HG03066 (cell line): ENCODE results near the gene E4F1.
"Not testable (repeated sequence)": the region's sequence is repeated elsewhere in the genome, so short reads cannot be mapped to it uniquely, and the experiment has no call there.

ENCODE experiments used
- ATAC-seq: cut with Tn5 transposase; IDR thresholded peaks from one replicate; pipeline ENCODE4 v1.9.1; 2021; ENCODE audit warnings: low read depth; ENCODE audit not compliant: unreplicated experiment

Gene E4F1

DNA sequence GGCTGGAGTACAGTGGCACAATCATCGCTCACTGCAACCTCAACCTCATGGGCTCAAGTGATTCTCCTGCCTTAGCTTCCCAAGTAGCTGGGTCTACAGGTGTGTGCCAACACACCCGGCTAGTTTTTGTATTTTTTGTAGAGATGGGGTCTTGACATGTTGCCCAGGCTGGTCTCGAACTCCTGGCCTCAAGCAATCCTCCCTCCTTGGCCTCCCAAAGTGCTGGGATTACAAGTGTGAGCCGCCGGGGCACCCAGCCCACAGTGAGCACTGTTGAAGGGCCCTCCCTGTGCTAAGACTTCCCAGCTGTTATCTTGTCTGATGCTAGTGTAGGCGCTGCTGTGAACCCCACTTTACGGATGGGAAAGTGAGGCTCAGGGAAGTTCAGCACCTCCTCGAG is 35.0 kb upstream of the E4F1 start:
- ATAC-seq, result no peak

DNA sequence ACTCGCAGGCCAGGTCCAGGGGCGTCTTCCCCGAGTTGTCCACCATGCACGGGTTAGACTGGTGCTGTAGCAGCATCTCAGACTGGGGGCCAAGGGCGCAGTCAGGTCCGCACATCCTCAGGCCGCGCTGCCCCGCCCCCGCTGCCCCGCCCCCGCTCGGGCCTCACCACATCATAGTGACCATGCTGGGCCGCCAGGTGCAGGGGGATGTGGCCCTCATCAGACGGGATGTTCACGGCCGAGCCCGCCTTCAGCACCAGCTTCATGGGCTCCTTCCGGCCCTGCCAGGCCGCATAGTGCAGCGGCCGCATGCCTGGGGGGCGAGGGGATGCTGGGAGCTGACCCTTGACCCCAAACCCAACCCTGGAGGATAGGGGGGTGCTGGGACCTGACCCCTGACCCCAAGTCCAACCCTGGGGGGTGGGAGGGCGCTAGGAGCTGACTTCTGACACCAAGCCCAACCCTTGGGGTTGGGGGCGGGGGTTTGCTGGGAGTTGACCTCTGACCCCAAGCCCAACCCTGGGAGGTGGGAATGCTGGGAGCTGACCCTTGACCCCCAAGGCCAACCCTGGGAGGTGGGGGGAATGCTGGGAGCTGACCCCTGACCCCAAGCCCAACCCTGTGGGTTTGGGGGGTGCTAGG is 34.0 kb upstream of the E4F1 start:
- ATAC-seq, result no peak

DNA sequence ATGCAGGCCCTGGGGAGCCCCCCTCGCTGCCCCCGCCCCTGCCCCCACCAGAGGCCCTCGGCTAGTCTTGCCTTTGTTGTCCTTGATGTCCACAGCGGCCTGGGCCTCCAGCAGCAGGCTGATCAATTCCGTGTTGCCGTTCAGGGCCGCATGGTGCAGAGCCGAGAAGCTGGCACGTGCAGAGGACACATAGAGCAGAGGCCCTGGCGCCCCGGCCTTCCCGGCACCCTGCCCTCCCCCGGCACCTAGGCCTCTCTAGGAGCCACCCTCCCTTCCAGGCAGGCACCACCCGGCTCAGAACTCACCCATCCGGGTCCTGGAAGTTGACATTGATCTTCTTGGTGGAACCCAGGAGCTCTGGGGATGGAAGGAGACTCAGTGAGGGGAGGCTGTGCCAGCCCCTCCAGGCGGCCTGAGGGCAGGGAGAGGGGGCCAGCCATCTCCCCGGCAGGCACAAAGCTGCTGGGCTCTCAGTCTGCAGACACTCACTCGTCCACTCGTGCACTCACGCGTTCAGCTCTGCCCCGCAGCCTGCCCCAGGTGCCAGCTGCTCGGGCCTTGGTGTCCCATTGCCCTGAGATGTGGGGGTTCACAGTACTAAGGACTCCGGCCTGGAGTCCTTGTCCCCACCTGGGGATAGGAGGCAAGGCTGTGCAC is 33.3 kb upstream of the E4F1 start:
- no peak for ATAC-seq

GRCh38 chr16:2190659-2191445 is 32.5 kb upstream of the E4F1 start:
- no peak for ATAC-seq

GRCh38 chr16:2191446-2191706 is 32.0 kb upstream of the E4F1 start:
- ATAC-seq, result no peak

- ATAC-seq, result no peak
Observed at GRCh38 chr16:2194166-2194834, 29.1 kb upstream of the E4F1 start.

- no peak for ATAC-seq
Observed at GRCh38 chr16:2194852-2195321, 28.5 kb upstream of the E4F1 start.

DNA sequence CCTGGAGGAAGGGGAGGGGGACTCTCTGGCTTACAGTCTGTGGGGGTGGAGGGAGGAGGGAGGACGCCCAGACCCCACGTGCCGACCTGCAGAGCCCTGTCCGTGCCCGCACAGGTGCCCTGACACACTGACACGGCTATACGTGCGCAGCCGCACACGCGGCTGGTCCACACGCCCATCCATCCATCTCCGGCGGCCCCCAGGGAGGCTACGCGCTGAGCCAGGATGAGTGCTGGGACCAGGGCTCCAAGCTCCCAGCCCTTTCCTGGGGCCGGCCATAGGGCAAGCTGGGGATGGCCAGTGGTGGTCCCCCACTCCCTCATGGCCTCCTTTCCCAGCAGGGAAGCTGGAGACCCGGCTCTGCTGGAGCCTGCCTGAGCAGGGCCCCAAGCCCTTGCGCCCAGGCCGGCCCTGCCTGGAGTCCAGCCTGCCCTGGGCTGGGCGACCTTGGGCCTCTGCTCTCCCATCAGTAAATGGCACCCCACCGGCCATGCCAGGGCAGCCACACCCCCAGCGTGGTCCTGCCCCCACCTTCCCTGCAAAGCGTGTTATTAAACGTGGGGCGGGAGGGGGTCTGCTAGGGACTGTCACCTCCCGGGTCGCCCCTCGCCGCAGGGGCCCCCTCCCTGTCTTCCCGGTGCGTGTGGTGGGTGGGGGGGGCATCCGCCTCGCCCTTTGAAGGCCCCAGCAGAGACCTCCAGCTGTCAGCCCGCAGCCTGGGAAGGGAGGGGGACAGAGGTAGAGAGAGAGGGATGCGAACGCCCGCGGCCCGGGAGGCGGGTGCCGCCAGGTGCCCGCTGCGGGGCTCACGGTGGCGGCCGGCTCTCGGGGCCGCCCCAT is 27.8 kb upstream of the E4F1 start:
- ATAC-seq, result no peak

GRCh38 chr16:2196162-2196980 is 27.0 kb upstream of the E4F1 start, which contains the start of gene CASKIN1:
CASKIN1 (minus strand) TSS chr16:2196605; CDS start chr16:2196432, 173 bp downstream.
- no peak for ATAC-seq

GRCh38 chr16:2196981-2197511 is 26.3 kb upstream of the E4F1 start:
- no peak for ATAC-seq

DNA sequence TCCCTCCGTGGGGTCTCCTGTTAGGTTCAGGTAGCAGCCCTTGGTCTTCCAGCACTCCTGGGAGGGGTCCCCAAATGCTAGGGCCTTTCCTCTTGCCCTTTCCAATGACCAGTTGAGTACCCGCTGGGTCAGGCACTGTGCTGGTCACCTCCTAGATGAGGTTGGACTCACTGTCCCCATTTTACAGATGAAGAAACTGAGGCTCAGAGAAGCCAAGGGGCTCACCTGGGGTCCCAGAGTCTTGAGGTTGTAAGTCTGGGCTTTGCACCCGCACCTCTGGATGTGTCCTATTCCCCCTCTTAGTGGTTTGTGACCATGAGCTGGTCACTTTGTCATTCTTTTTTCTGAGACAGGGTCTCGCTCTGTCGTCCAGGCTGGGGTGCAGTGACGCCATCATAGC is 25.6 kb upstream of the E4F1 start:
- no peak for ATAC-seq

- no peak for ATAC-seq
Observed at GRCh38 chr16:2198283-2198682, 25.1 kb upstream of the E4F1 start.

GRCh38 chr16:2199095-2199494 is 24.3 kb upstream of the E4F1 start:
- ATAC-seq, result no peak

DNA sequence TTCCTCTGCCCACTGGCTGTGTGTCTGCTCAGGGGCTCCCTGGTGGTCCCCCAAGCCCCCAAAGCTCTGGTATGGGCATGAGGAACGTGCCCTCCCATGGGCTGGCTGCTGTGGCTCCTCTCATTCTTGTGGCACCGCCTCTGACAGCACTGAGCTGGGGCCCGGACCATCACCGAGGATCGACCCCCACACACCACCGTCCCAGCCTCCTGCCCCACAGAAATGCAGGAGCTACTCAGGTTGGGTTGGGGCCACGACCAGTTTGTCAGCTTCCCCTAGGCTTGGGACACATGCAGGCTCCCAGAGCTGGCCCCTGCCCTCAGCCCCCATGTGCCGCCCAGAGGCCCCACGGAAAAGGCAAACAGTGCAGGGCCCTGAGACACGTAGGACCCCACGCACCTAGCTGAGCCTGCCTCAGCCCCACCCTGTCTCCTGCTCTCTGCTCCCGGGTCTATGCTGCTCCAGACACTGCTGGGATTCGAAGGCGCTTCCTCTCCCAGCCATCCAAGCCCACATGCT is 23.7 kb upstream of the E4F1 start:
- no peak for ATAC-seq

DNA sequence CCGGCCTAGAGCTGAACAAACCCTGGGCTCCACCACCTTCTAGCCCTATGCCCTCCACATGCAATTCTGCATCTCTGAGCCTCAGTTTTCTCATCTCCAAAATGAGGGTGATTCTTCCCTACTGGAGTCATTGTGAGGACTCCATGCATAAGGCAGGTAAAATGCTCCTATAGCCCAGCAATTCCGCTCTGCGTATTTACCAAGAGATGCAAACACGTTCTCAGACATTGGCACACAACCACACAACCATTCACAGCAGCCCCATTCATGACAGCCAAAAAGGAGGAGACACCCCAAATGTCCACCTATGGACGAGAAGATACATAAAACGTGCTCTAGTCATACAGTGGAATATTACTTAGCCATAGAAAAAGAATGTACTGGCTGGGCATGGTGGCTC is 23.1 kb upstream of the E4F1 start:
- no peak for ATAC-seq

DNA sequence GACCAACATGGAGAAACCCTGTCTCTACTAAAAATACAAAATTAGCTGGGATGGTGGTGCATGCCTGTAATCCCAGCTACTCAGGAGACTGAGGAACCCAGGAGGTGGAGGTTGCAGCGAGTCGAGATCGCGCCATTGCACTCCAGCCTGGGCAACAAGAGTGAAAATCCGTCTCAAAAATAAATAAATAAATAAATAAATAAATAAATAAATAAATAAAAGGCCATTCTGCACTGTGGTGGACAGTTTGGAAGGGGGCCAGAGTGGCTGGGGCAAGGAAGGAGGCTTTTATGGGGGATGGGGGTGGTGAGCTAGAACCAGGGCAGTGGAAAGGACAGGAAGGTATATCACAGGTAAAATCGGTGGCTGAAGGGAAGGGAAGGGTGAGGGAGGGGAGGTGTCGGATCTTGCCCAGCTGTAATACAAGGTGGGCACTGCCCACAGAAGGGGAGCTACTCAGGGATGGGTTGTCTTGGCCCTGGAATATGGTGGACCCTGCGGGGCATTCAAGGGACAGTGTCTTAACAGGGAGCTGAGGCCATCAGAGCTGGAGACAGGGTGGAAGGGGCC is 20.2 kb upstream of the E4F1 start:
- ATAC-seq, result not testable (repeated sequence)

GRCh38 chr16:2204416-2205103 is 18.8 kb upstream of the E4F1 start:
- no peak for ATAC-seq
